Activated T-cell treated with anti-CD3 and anti-CD28 coated beads for 4 hours (primary cell): ENCODE data around the gene ACTN4.

Source experiments
- DNase-seq: peaks from one replicate; pipeline ENCODE4 v3.0.0-alpha.2; 2020

The ACTN4 gene

GRCh38 chr19:38713227-38713649, 65.8 kb downstream of the ACTN4 start:
- DNase-seq: no peak

GRCh38 chr19:38713865-38714264, 66.4 kb downstream of the ACTN4 start:
- DNase-seq: no peak

- no peak for DNase-seq
These were observed 66.9 kb downstream of the ACTN4 start for GRCh38 chr19:38714354-38714778.

- DNase-seq: no peak
These were observed 68.1 kb downstream of the ACTN4 start for GRCh38 chr19:38715555-38715954.

GRCh38 chr19:38717051-38717450, 69.6 kb downstream of the ACTN4 start:
- DNase-seq: no peak

- DNase-seq: no peak
These were observed 70.4 kb downstream of the ACTN4 start for GRCh38 chr19:38717855-38718254.

GRCh38 chr19:38718747-38719543, 71.5 kb downstream of the ACTN4 start:
- DNase-seq: no peak

GRCh38 chr19:38719761-38720558, 72.5 kb downstream of the ACTN4 start:
- no peak for DNase-seq

- DNase-seq: no peak
These were observed 73.2 kb downstream of the ACTN4 start for GRCh38 chr19:38720559-38721236.

GRCh38 chr19:38721496-38721895, 74.0 kb downstream of the ACTN4 start:
- no peak for DNase-seq

- DNase-seq: no peak
These were observed 74.7 kb downstream of the ACTN4 start for GRCh38 chr19:38721979-38722773.

- DNase-seq: no peak
These were observed 75.6 kb downstream of the ACTN4 start for GRCh38 chr19:38722947-38723605.

- no peak for DNase-seq
These were observed 76.1 kb downstream of the ACTN4 start for GRCh38 chr19:38723606-38723965.

GRCh38 chr19:38723990-38724854, 76.8 kb downstream of the ACTN4 start:
- DNase-seq: no peak

GRCh38 chr19:38725469-38726283, 78.2 kb downstream of the ACTN4 start:
- no peak for DNase-seq

GRCh38 chr19:38726284-38726673, 78.8 kb downstream of the ACTN4 start:
- no peak for DNase-seq

GRCh38 chr19:38726761-38727301, 79.4 kb downstream of the ACTN4 start:
- DNase-seq: no peak

- DNase-seq: no peak
These were observed 79.9 kb downstream of the ACTN4 start for GRCh38 chr19:38727306-38727867.

- DNase-seq: no peak
These were observed 80.6 kb downstream of the ACTN4 start for GRCh38 chr19:38727868-38728660.
